HG03342 (cell line): ENCODE measurements around the gene BTG4.

Experiments used
- ATAC-seq: cut with Tn5 transposase; IDR thresholded peaks from one replicate; pipeline ENCODE4 v1.9.1; 2021; ENCODE audit warnings: mild to moderate bottlenecking, moderate library complexity; ENCODE audit not compliant: unreplicated experiment

The BTG4 gene

DNA sequence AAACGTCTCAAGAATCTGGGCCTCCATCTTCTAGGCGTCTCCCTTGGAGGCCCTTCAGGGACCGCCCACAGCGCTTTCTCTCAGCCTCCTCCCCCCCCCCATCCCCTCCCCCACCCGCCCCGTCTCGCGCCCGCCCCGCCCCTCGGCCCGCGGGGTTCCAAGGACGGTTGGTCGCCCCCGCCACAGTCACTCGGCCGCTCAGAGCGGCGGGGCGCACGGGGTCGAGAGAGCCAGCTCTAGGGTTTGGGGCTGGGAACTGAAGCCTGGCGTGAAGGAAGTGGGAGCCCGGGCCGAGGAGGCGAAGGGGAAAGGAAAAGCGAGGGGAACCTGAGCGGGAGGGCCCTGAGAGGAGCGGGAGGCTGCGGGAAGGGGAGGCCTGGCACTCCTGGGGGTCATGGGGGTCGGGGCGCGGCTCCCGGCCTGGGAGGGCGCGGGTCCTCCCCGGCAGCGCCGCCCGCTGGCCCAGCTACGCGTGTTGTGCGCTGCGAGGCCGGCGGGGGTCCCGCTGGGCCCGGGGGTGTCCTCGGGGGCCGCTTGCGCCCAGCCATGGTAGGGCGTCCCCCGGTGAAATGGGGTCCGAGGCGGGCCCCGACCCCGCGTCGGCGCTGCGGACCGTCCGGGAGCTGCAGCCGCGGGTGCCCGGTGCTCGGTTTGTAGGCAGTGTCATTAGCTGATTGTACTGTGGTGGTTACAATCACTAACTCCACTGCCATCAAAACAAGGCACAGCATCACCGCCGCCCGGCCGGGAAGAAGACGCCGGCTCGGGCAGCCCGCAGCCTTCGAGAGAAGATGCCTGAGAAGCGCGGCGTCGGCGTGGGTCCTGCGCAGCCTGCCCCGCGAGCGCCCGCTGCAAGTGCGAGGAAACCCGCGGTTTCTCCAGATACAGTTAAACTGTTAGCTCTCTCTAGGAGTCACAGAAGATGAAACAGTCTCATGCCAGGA is at the start of gene BTG4:
Gene BTG4, minus strand, starts transcription at position 91 of the 944 bp plus-strand sequence. CDS start 13,610 bp downstream, outside the sequence.
- no peak for ATAC-seq

DNA sequence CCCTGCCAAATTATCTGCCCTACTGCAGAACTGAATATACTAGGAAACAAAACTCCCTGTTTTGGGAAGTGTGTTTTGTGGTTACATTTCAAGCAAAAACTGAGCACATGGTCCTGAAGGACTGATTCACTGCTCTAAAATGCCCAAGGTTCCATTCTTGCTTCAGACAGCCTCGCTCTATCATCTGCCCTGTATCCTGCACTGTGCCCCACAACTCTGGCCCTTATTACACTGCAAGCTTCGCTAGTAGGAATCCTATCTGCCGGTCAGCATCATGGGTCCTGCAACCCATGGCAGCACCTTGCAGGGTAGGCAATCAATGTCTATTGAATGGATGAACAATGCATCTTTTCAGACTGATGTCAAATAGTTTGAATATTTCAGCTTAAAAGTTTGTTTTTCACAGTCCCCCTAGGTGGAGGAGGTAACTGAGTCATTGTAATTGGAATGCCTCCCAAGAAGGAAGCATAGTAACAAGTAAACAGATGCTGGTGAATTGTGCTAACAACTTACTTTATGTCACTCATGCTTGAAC is 49.7 kb upstream of the BTG4 start:
- no peak for ATAC-seq

GRCh38 chr11:111561306-111561705 is 49.1 kb upstream of the BTG4 start:
- no peak for ATAC-seq

- no peak for ATAC-seq
Measured at GRCh38 chr11:111560800-111561199, 48.6 kb upstream of the BTG4 start.

DNA sequence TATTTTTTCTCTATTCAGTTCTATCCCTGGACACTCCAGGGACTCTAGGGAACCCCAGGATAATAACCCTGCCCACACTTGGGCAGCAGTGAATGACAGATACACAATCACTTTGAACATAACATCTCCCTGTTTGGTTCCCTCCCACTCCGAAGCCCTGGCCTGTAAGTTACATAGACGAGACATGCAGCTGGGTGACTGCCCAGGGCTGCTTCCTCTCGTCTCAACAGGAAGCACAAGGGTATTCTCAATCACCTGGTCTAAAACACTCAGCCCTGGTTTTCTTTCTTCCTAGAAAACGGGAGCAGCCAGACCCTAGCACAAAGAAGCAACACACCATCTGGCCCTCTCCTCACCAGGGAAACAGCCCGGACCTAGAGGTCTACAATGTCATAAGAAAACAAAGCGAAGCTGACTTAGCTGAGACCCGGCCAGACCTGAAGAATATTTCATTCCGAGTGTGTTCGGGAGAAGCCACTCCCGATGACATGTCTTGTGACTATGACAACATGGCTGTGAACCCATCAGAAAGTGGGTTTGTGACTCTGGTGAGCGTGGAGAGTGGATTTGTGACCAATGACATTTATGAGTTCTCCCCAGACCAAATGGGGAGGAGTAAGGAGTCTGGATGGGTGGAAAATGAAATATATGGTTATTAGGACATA is 47.7 kb upstream of the BTG4 start:
- ATAC-seq, result no peak

DNA sequence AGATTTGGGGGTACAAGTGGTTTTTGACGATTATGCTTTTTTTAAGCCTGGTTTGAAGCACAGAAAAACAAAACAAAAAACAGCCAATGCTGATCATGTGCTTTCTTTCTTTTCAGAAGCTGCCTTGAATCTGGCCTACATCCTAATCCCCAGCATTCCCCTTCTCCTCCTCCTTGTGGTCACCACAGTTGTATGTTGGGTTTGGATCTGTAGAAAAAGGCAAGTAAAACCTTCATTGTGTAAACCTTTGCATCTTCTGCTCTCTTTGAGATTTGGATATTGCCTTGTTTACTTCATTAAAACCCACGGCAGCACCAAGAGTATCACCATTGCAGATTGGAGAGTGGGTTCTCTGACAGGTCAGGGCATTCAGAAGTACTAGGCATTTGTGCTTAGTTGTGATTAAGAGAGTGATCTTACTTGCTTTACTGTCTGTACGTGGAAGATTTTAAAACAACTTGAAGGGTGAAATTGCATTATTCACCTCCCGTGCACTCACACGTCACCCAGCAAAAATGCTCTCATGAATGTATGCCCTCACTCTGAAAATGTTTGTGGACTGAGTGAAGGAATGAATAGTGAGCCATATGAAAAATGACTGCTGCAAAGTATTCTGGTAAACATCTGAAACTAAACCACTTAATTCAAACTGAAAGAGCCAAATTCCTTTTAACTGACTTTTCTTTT is 45.4 kb upstream of the BTG4 start:
- ATAC-seq, result no peak

GRCh38 chr11:111555255-111555654 is 43.1 kb upstream of the BTG4 start:
- ATAC-seq, result no peak

- ATAC-seq, result no peak
Measured at GRCh38 chr11:111554532-111554931, 42.3 kb upstream of the BTG4 start.

- no peak for ATAC-seq
Measured at GRCh38 chr11:111550258-111550657, 38.1 kb upstream of the BTG4 start.

DNA sequence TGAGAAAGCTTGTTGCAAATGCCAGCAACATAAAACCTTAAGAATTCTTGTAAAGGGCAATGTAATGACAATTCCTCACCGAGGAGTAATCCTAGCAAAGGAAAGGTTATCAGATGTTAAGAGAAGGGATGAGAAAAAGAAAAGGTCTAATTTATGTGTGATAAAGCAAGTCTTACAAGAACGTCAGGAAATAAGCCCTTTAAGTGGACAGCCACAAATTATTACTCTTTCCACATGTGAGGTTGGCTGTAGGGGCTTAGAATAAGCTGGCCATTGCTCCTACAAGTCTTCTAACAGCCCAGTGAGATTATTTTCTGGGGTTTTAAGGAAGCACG is 37.6 kb upstream of the BTG4 start:
- no peak for ATAC-seq

- ATAC-seq, result no peak
Measured at GRCh38 chr11:111549196-111549868, 37.1 kb upstream of the BTG4 start.

DNA sequence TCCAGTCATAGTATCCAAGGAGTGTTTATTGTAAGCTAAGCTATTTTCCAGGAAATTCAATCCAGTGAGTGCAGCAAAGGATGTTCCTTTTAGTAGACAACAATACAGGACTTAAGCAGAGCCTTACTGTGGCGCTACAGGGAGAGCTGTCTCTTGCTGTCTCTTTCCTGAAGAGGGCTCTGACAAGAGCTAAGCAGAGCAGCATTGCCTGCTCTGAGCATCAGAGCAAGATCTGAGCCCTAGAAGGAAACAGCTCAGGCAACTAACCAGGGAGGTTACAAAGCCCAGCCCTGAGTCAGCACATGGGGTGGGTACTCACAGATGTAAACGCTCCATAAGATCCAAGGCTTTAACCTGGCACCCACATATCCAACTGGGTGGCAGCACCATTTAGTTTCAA is 36.3 kb upstream of the BTG4 start:
- ATAC-seq, result no peak

DNA sequence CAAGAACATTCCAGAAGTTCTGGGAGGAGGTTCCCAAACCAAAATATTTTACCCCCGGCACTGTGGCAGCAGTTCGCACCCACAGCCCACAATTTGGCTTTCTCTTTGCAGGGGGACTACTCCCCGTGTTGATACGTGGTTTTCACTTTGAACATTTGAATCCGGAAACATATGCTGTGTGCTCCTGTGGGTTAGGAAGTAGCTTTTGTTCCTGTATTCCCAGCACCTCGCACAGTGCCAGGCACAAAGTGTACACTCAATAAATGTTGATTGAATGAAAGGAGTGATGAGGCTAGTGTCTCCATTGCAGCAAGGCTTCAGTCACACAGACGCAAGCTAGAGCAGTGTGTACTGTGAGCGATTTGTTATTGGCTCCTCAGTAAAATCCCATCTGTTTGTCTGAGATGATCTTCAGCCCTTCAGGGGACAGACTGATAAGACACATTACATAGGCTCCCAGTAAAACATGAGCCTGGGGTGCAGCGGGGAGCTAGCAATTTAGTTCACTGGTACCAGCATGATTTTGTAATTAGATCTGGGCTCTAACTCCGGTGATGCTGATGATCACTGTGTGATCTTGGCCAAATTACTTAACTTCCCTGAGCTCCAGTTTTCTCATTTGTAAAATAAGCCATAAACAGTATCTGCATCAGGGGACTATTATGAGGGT is 30.6 kb upstream of the BTG4 start:
- no peak for ATAC-seq

DNA sequence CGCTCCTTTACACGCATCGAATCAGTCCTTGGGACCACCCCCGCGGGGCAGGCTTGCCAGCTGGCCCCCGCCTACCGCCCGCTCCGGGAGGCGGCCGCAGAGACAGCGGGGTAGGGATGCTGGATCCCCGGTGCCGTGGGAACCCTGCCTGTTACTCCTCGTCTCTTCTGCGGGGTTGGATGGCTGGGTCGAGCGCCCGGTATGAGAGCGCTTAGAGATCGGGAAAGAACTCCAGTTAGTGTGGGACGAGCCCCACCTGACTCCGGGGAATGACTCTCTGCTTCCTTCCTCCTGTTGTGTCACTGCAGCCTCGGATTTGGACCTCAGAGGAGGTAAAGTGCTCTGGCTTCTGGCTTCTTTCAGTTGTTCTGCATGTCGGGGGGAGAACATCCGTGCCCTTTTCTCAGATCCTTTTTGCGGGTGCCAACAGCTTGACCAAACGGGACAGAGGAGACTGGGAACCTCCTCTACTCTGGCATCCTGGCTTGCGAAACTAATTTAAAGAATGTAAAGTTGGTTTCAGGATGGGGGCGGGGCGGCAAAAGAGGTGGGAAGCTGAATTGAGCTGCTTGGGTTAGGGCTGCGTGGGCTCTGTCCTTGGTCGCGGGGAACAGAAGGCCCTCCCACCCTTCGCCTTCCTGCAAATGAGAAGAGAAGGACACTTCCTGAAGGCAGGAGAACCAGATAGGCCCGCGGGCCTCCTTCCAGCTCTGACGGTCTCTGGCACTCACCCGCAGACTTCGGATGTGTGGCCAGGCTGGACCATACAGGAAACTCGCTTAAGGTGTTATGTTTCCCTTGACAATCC is 29.3 kb upstream of the BTG4 start:
- no peak for ATAC-seq

GRCh38 chr11:111540937-111541253 is 28.7 kb upstream of the BTG4 start:
- ATAC-seq, result no peak

DNA sequence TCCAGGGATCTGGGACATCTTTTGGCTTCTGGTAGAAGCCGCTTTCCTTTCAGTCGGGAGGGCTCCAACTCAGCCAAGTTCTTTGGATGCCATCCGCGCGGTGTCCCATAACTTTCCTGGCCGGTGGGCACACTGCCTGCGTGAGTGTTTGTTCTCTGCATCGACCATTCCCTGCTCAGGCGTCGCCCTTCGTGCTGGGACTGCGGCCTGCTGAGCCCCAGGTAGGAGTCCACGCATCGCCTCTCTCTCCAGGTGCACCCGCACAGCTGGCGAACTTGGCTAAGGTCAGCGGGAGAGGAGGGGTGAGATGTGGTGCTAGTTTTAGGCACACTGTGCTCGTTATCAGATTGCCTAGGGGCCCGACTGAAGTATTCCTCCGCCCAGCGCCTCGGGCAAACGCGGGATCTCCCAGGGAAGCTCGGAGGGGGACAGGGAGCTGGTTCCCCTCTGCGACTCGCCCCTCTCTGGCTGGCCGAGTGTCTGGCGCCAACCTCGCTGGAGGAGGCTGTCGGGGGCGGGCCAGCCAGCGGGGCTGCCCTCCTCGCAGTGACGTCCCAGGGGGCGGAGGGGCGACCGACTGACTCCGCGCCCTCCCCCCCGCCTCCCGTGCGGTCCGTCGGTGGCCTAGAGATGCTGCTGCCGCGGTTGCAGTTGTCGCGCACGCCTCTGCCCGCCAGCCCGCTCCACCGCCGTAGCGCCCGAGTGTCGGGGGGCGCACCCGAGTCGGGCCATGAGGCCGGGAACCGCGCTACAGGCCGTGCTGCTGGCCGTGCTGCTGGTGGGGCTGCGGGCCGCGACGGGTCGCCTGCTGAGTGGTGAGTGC is 28.1 kb upstream of the BTG4 start, which contains the start of gene LAYN:
Gene LAYN, plus strand, starts transcription at position 607 of the 823 bp plus-strand sequence. Its CDS starts 124 bp downstream, at position 731.
- no peak for ATAC-seq

DNA sequence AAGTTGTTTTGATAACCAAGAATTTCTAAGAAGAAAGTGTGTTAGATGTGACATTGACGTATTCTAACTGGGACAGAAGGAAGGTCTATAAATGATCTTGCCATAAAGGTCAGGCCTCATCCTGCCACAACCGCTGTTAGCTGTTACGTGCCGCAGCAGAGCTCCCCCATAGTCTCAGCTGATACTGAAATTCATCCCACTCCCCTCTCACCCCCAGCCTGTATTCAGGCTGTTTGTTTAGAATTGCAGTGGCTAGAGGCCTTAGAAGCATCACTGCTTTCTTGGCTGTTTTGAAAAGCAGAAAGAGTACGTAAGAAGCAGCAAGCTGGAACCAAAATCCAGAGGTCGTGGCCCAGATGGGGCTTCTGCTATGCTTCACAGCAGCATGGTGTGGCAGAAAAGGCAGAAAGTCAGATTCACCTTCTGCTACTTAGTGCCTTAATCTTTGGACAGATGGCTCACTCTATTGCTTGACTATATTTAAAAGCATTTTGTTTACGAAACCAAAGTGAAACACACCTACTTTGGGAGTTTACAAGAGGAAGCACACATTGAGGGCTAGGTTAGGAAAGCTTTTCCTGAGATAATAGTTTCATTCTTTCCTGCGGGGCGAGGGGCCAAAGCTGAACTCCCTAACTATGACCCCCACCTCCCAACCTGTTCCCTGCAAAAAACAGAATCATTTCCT is 27.4 kb upstream of the BTG4 start:
- no peak for ATAC-seq
